Pancreas (tissue), 10 donors: ENCODE results near the gene SMYD1. TPM values are rescaled to one million over a fixed set of nuclear protein-coding genes. Genes with fewer than 3 reads are reported as not detected.

Source experiments
- ATAC-seq, 4 donors: fragments of 200-7000 bp; cut with Tn5 transposase; one replicate each; pipeline versions ENCODE4 v1.8.0 to v1.9.1; 2020; ENCODE audit warnings: mild to moderate bottlenecking in 4 of 4, moderate library complexity in 4 of 4
- DNase-seq, 6 donors: peaks; one replicate each; pipeline ENCODE4 v3.0.0-alpha.2; 2020
- FAIRE-seq: peaks from 2 replicates; lab custom pipeline; 2012; peaks lifted over from hg19 to GRCh38; lab: Jason Lieb, UNC
- H3K27ac ChIP-seq, 4 donors: fragments of 200-600 bp; sonication (generic); 1 replicate in 3 of 4; 2 replicates in 1 of 4; pipeline versions ENCODE4 v1.5.0 to v1.8.0; 2020
- H3K27me3 ChIP-seq, 4 donors: fragments of 200-600 bp; one replicate each; pipeline ENCODE4 v1.8.0; 2021
- H3K36me3 ChIP-seq, 3 donors: fragments of 200-600 bp; sonication (generic) in 1 of 3; one replicate each; pipeline versions ENCODE4 v1.5.0 to v1.8.0; 2020 to 2021
- H3K4me1 ChIP-seq, 3 donors: fragments of 200-600 bp; one replicate each; pipeline ENCODE4 v1.8.0; 2021
- H3K4me3 ChIP-seq, 4 donors: fragments of 200-600 bp; sonication (generic) in 2 of 4; one replicate each; pipeline versions ENCODE4 v1.5.0 to v1.8.0; 2020 to 2021
- H3K9me3 ChIP-seq, 4 donors: fragments of 200-600 bp; one replicate each; pipeline ENCODE4 v1.8.0; 2021
- WGBS, 2 donors: extraction: QIAGEN DNeasy Blood & Tissue Kit; methylation state at CpG; one replicate each; pipeline ENCODE4 v1.1.7; 2013; 5-methylcytosine and 5-hydroxymethylcytosine counted together
- intact Hi-C, 3 donors: fragments of 100-400 bp; cut with DNase I; formaldehyde crosslinking; loops; one replicate each; pipeline versions ENCODE4 v1.11.1 to v1.14.2; 2022
- polyA plus RNA-seq, 2 donors: library from polyadenylated mRNA; stranded (reverse); fragments of 200-250 nt; gene quantifications; one replicate each; pipeline ENCODE4 v1.2.3, GENCODE V29; 2013
- total RNA-seq, 6 donors: library from RNA; stranded (reverse); fragmentation: NEBNext Ultra II Directional in 4 of 6; extraction: Animal tissue kit (Norgen Biotek cat#: 25700) in 4 of 6; gene quantifications; one replicate each; pipeline versions ENCODE4 v1.2.1 to v1.2.4, GENCODE V29; 2021 to 2023
- TF ChIP-seq, protein P1 (sequence below), 4 donors: fragments of 200-600 bp; sonication (generic) in 3 of 4; IDR thresholded peaks; one replicate each; pipeline versions ENCODE4 v1.5.0 to v1.8.0; 2021; ENCODE audit warnings: antibody characterized with exemption in 4 of 4
- donor health status: healthy with polysubstance abuse.
- donor health status: DM: no; HTN: no; CAD: no; lungs with moderate emphysema.
- donor health status: DM: no; HTN: no; CAD: no.
- donor health status: control.
- donor health status: control.
- donor health status: Bipolar disorder and iron deficiency.
- donor health status: DM: yes; HTN: yes; CAD: no.
- donor health status: DM: no; HTN: no; CAD: no.
- donor health status: DM: no; HTN: no; CAD: no.
- donor health status: DM: yes; HTN: yes; CAD: no.

SMYD1 gene
- total and polyA plus RNA-seq, 8 donors = 0.06 to 0.16 TPM; not detected in 6

- WGBS, 2 donors = 88 to 92% methylated on average over 2 of the region's 2 CpGs
- H3K27me3 ChIP-seq = no peaks in the 10 kb centered on the region
- H3K4me3 ChIP-seq = no peak overlapping the region
- DNase-seq (no peak), FAIRE-seq (no peak), ATAC-seq (no peak)
- TF ChIP-seq, protein P1, sequence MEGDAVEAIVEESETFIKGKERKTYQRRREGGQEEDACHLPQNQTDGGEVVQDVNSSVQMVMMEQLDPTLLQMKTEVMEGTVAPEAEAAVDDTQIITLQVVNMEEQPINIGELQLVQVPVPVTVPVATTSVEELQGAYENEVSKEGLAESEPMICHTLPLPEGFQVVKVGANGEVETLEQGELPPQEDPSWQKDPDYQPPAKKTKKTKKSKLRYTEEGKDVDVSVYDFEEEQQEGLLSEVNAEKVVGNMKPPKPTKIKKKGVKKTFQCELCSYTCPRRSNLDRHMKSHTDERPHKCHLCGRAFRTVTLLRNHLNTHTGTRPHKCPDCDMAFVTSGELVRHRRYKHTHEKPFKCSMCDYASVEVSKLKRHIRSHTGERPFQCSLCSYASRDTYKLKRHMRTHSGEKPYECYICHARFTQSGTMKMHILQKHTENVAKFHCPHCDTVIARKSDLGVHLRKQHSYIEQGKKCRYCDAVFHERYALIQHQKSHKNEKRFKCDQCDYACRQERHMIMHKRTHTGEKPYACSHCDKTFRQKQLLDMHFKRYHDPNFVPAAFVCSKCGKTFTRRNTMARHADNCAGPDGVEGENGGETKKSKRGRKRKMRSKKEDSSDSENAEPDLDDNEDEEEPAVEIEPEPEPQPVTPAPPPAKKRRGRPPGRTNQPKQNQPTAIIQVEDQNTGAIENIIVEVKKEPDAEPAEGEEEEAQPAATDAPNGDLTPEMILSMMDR (IDR thresholded peaks at IDR 0.05) = no peak
- intact Hi-C loops = no loop called here
- no peaks in the 10 kb centered on the region for H3K4me1 ChIP-seq
- no peaks in the 10 kb centered on the region for H3K36me3 ChIP-seq
- no peak overlapping the region for H3K27ac ChIP-seq
- no peaks in the 10 kb centered on the region for H3K9me3 ChIP-seq
Measured at GRCh38 chr2:88141952-88142351, 74.3 kb downstream of the SMYD1 start.

DNA sequence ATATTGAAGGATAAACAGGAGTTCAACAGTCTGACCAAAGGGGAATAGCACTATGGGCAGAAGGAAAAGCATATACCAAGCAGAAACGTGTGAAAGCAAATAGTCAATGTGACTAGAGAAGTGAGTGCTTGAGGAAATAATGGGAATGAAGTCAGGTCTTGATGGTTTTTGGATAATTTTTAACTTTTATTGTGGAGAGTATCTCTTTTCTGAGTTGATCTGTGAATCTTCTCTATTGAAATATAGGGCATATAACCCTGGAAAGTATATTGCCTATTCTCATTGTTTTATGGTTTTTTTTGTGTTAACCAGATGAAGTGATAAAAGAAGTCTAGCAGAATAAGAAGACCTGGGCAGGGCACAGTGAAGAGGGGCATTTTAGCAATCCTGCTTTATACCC is 76.6 kb downstream of the SMYD1 start:
- no peak overlapping the region for H3K27ac ChIP-seq
- no peaks in the 10 kb centered on the region for H3K36me3 ChIP-seq
- WGBS, 2 donors = 71 to 72% methylated on average over 1 of the region's 1 CpG
- H3K27me3 ChIP-seq = no peaks in the 10 kb centered on the region
- intact Hi-C loops = no loop called here
- TF ChIP-seq, protein P1 (IDR thresholded peaks at IDR 0.05) = no peak
- no peak for ATAC-seq
- no peak for DNase-seq
- H3K4me1 ChIP-seq = no peaks in the 10 kb centered on the region
- H3K9me3 ChIP-seq = no peaks in the 10 kb centered on the region
- no peak overlapping the region for H3K4me3 ChIP-seq
- FAIRE-seq = no peak

DNA sequence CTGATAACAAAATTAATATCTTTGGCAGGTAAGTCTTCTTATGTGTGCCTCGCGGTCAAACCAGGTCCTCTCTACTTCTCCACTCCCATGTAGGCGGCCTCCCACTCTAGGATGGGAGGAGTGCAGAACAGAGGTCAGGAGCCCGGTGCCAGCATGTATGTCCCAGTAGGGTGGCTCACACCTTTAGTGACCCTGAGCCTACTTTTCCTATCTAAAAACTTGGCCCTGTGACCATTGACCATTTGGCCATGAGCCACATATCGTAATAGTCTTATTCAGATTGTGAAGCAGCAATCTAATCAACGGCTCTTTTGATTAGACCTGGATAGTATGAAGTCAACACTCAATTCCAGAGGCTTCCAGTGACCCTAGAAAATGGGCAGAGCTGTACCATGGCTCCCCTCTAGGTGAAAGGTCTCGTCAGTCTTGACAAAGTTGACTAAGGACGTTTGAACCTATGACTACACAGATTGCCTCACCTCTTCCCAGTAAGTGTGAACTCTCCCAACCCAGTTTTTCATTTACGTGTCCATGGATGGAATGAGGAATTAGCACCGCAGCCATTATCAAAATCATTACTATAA is 77.4 kb downstream of the SMYD1 start:
- H3K27me3 ChIP-seq = no peaks in the 10 kb centered on the region
- FAIRE-seq (peak; percentile 34), ATAC-seq (no peak), DNase-seq (no peak)
- intact Hi-C loops = no loop called here
- H3K27ac ChIP-seq = no peak overlapping the region
- no peaks in the 10 kb centered on the region for H3K36me3 ChIP-seq
- H3K4me3 ChIP-seq = no peak overlapping the region
- H3K4me1 ChIP-seq = no peaks in the 10 kb centered on the region
- no peaks in the 10 kb centered on the region for H3K9me3 ChIP-seq
- TF ChIP-seq, protein P1 (IDR thresholded peaks at IDR 0.05) = no peak
- WGBS, 2 donors = 72 to 74% methylated on average over 10 of the region's 10 CpGs

DNA sequence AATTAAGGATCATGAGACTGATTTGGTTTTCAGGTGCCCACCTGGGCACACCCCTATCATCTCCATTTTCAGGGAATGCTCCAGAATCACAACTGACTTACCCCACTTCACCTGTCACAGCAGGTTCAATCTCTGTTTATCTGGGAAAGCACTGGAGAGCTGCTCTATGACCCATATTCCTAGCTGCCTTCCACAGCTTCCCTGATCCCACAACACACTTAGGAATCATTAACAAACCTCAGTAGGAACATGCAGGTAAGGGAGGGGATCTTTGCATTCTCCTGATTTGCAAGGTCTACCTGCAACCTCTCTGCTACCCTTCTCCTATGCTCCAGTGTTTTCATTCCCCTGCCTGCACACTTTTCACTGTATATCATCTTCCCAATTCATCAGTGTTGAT is 79.0 kb downstream of the SMYD1 start:
- no peaks in the 10 kb centered on the region for H3K27me3 ChIP-seq
- H3K4me3 ChIP-seq = no peak overlapping the region
- intact Hi-C loops = no loop called here
- H3K27ac ChIP-seq = no peak overlapping the region
- TF ChIP-seq, protein P1 (IDR thresholded peaks at IDR 0.05) = no peak
- ATAC-seq = no peak
- FAIRE-seq = no peak
- H3K4me1 ChIP-seq = no peaks in the 10 kb centered on the region
- no peaks in the 10 kb centered on the region for H3K36me3 ChIP-seq
- no peaks in the 10 kb centered on the region for H3K9me3 ChIP-seq
- DNase-seq = no peak

- ATAC-seq (no peak), DNase-seq (no peak), FAIRE-seq (no peak)
- intact Hi-C loops = no loop called here
- Histone ChIP-seq H3K27ac (no peak overlapping the region), H3K4me3 (no peak overlapping the region), H3K4me1 (no peaks in the 10 kb centered on the region), H3K27me3 (no peaks in the 10 kb centered on the region), H3K36me3 (no peaks in the 10 kb centered on the region), H3K9me3 (no peaks in the 10 kb centered on the region)
- TF ChIP-seq, protein P1 (IDR thresholded peaks at IDR 0.05) = no peak
- WGBS, 2 donors = 90 to 94% methylated on average over 2 of the region's 2 CpGs
Measured at GRCh38 chr2:88147145-88147544, 79.5 kb downstream of the SMYD1 start.
